ENCODE measurements around the gene NIT2.
"Not testable (repeated sequence)": the region's sequence is repeated elsewhere in the genome, so short reads cannot be mapped to it uniquely, and the experiment has no call there.

NIT2 gene

GRCh38 chr3:100338911-100339310 lies 4.4 kb downstream of the NIT2 start:
- DNase-seq (ENCODE audit: low read depth, low spot score): no peak

GRCh38 chr3:100339786-100340185 lies 5.2 kb downstream of the NIT2 start:
- no peak for DNase-seq (ENCODE audit: low read depth, low spot score)

GRCh38 chr3:100340527-100340926 lies 6.0 kb downstream of the NIT2 start:
- no peak for DNase-seq (ENCODE audit: low read depth, low spot score)

- DNase-seq (ENCODE audit: low read depth, low spot score): no peak
Observed at GRCh38 chr3:100348727-100349126, 14.2 kb downstream of the NIT2 start.

GRCh38 chr3:100351770-100352169 lies 17.2 kb downstream of the NIT2 start:
- DNase-seq (ENCODE audit: low read depth, low spot score): not testable (repeated sequence)

GRCh38 chr3:100352296-100353231 lies 18.0 kb downstream of the NIT2 start:
- DNase-seq (ENCODE audit: low read depth, low spot score): no peak

GRCh38 chr3:100354850-100355249 lies 20.3 kb downstream of the NIT2 start:
- no peak for DNase-seq (ENCODE audit: low read depth, low spot score)

- no peak for DNase-seq (ENCODE audit: low read depth, low spot score)
Observed at GRCh38 chr3:100358413-100358812, 23.9 kb downstream of the NIT2 start.

GRCh38 chr3:100359035-100359434 lies 24.5 kb downstream of the NIT2 start:
- no peak for DNase-seq (ENCODE audit: low read depth, low spot score)

- DNase-seq (ENCODE audit: low read depth, low spot score): no peak
Observed at GRCh38 chr3:100360757-100361496, 26.4 kb downstream of the NIT2 start.

GRCh38 chr3:100361897-100362296 lies 27.3 kb downstream of the NIT2 start:
- no peak for DNase-seq (ENCODE audit: low read depth, low spot score)

GRCh38 chr3:100364421-100364820 lies 29.9 kb downstream of the NIT2 start:
- no peak for DNase-seq (ENCODE audit: low read depth, low spot score)

- no peak for DNase-seq (ENCODE audit: low read depth, low spot score)
Observed at GRCh38 chr3:100366424-100366823, 31.9 kb downstream of the NIT2 start.

- DNase-seq (ENCODE audit: low read depth, low spot score): no peak
Observed at GRCh38 chr3:100368441-100368840, 33.9 kb downstream of the NIT2 start.

- DNase-seq (ENCODE audit: low read depth, low spot score): no peak
Observed at GRCh38 chr3:100370756-100371155, 36.2 kb downstream of the NIT2 start.

GRCh38 chr3:100374521-100374920 lies 40.0 kb downstream of the NIT2 start:
- no peak for DNase-seq (ENCODE audit: low read depth, low spot score)

- DNase-seq (ENCODE audit: low read depth, low spot score): no peak
Observed at GRCh38 chr3:100376301-100376700, 41.7 kb downstream of the NIT2 start.

GRCh38 chr3:100384733-100385525 lies 50.4 kb downstream of the NIT2 start:
- DNase-seq (ENCODE audit: low read depth, low spot score): no peak

- no peak for DNase-seq (ENCODE audit: low read depth, low spot score)
Observed at GRCh38 chr3:100386437-100387074, 52.0 kb downstream of the NIT2 start.

- no peak for DNase-seq (ENCODE audit: low read depth, low spot score)
Observed at GRCh38 chr3:100389025-100389424, 54.5 kb downstream of the NIT2 start.

GRCh38 chr3:100395679-100396431 lies 61.3 kb downstream of the NIT2 start:
- DNase-seq (ENCODE audit: low read depth, low spot score): no peak
